Measurements from ENCODE around the gene ATP2B3.

ATP2B3 gene

GRCh38 chrX:153631346-153631745, 113.9 kb downstream of the ATP2B3 start:
- no peak for FAIRE-seq
- no peak for TF ChIP-seq CTCF (IDR thresholded peaks at IDR 0.05; ENCODE audit: insufficient read depth, missing control alignments)
- DNase-seq (ENCODE audit: insufficient read length, low spot score): no peak

DNA sequence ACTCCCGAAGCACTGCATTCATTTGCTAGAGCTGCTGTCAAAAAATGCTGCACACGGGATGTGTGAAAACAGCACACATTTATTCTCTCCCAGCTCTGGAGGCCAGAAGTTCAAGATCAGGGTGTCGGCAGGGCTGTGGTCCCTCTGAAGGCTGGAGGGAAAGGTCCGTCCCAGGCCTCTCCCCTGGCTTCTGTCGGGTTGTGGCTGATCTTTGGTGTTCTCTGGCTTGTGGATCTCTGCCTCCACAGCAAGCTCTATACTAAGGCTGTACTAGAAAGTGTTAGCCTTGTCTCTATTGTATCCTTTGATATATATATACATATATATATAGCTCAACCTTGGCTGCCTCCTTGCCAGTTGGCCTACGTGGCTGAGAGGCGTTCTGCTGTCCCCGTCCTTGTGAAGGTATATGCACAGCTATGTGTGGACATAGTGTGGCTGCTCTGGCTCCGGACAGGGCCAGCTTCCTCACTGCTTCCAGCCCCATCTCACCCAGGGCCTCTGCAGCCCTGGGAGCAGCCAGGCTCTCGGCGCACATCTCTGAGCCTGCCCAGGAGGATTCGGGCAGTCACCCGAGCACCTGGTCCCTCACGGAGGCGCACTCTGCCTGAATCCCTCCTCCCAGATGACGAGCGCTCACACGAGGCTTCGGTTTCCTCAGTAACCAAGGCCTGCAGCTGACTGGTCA, 114.6 kb downstream of the ATP2B3 start:
- no peak for TF ChIP-seq CTCF (IDR thresholded peaks at IDR 0.05; ENCODE audit: insufficient read depth, missing control alignments)
- DNase-seq (ENCODE audit: insufficient read length, low spot score) (no peak), FAIRE-seq (no peak)

All from D721Med (cell line).